ENCODE data around the gene ENOX2. TPM values are rescaled to one million over a fixed set of nuclear protein-coding genes. Genes with fewer than 3 reads are reported as not detected.

Gene ENOX2
- polyA plus RNA-seq, 4 donors, result 5.7 to 17.4 (median 16.1) TPM

GRCh38 chrX:130771648-130772047, 131.4 kb downstream of the ENOX2 start:
- DNase-seq (ENCODE audit: low read depth in 4 of 4, low spot score in 2 of 4), result no peak

GRCh38 chrX:130771230-130771629, 131.8 kb downstream of the ENOX2 start:
- no peak for DNase-seq (ENCODE audit: low read depth in 4 of 4, low spot score in 2 of 4)

- no peak for DNase-seq (ENCODE audit: low read depth in 4 of 4, low spot score in 2 of 4)
These were observed 132.4 kb downstream of the ENOX2 start for GRCh38 chrX:130770615-130771014.

- no peak for DNase-seq (ENCODE audit: low read depth in 4 of 4, low spot score in 2 of 4)
These were observed 133.2 kb downstream of the ENOX2 start for GRCh38 chrX:130769835-130770234.

- DNase-seq (ENCODE audit: low read depth in 4 of 4, low spot score in 2 of 4), result no peak
These were observed 144.9 kb downstream of the ENOX2 start for GRCh38 chrX:130758072-130758471.

GRCh38 chrX:130756233-130756632, 146.8 kb downstream of the ENOX2 start:
- no peak for DNase-seq (ENCODE audit: low read depth in 4 of 4, low spot score in 2 of 4)

- no peak for DNase-seq (ENCODE audit: low read depth in 4 of 4, low spot score in 2 of 4)
These were observed 148.7 kb downstream of the ENOX2 start for GRCh38 chrX:130754353-130754752.

GRCh38 chrX:130746709-130747342, 156.2 kb downstream of the ENOX2 start:
- DNase-seq (ENCODE audit: low read depth in 4 of 4, low spot score in 2 of 4), result no peak

- DNase-seq (ENCODE audit: low read depth in 4 of 4, low spot score in 2 of 4), result no peak
These were observed 156.9 kb downstream of the ENOX2 start for GRCh38 chrX:130746077-130746476.

GRCh38 chrX:130741584-130741983, 161.4 kb downstream of the ENOX2 start:
- no peak for DNase-seq (ENCODE audit: low read depth in 4 of 4, low spot score in 2 of 4)

GRCh38 chrX:130741151-130741550, 161.9 kb downstream of the ENOX2 start:
- DNase-seq (ENCODE audit: low read depth in 4 of 4, low spot score in 2 of 4), result no peak

GRCh38 chrX:130738638-130739195, 164.3 kb downstream of the ENOX2 start:
- DNase-seq (ENCODE audit: low read depth in 4 of 4, low spot score in 2 of 4), result no peak

GRCh38 chrX:130734713-130735112, 168.3 kb downstream of the ENOX2 start:
- DNase-seq (ENCODE audit: low read depth in 4 of 4, low spot score in 2 of 4), result no peak

GRCh38 chrX:130728208-130728607, 174.8 kb downstream of the ENOX2 start:
- no peak for DNase-seq (ENCODE audit: low read depth in 4 of 4, low spot score in 2 of 4)

GRCh38 chrX:130726661-130727060, 176.3 kb downstream of the ENOX2 start:
- DNase-seq (ENCODE audit: low read depth in 4 of 4, low spot score in 2 of 4), result no peak

- DNase-seq (ENCODE audit: low read depth in 4 of 4, low spot score in 2 of 4), result no peak
These were observed 177.5 kb downstream of the ENOX2 start for GRCh38 chrX:130725519-130725918.

- DNase-seq (ENCODE audit: low read depth in 4 of 4, low spot score in 2 of 4), result no peak
These were observed 183.6 kb downstream of the ENOX2 start for GRCh38 chrX:130719413-130719812.

GRCh38 chrX:130718137-130718536, 184.9 kb downstream of the ENOX2 start:
- no peak for DNase-seq (ENCODE audit: low read depth in 4 of 4, low spot score in 2 of 4)

GRCh38 chrX:130716781-130717413, 186.1 kb downstream of the ENOX2 start:
- no peak for DNase-seq (ENCODE audit: low read depth in 4 of 4, low spot score in 2 of 4)

GRCh38 chrX:130716346-130716745, 186.7 kb downstream of the ENOX2 start:
- no peak for DNase-seq (ENCODE audit: low read depth in 4 of 4, low spot score in 2 of 4)

GRCh38 chrX:130715299-130715698, 187.7 kb downstream of the ENOX2 start:
- DNase-seq (ENCODE audit: low read depth in 4 of 4, low spot score in 2 of 4), result no peak

GRCh38 chrX:130714665-130715064, 188.3 kb downstream of the ENOX2 start:
- DNase-seq (ENCODE audit: low read depth in 4 of 4, low spot score in 2 of 4), result no peak

Data from left renal cortex interstitium (tissue), 4 donors.